Caki2 (cell line): ENCODE data around the gene CTXND2. TPM values are rescaled to one million over a fixed set of nuclear protein-coding genes. Genes with fewer than 3 reads are reported as not detected.
A peak's percentile ranks its signal among the peaks of the same experiment; 100 is the strongest.
"Not testable (repeated sequence)": the region's sequence is repeated elsewhere in the genome, so short reads cannot be mapped to it uniquely, and the experiment has no call there.

Source experiments
- DNase-seq: peaks from one replicate; pipeline ENCODE4 v3.0.0-alpha.2; 2015; ENCODE audit warnings: low read depth
- in situ Hi-C: cut with HindIII; loops from 2 replicates; pipeline ENCODE4 v1.10.0; 2016; ENCODE audit warnings: low sequenced_read_pairs, low pct_unique_long_range_greater_than_20kb, mixed read lengths
- total RNA-seq: library from RNA; depleted of rRNA; stranded (reverse); fragments of >200 nt; shearing (Covaris generic); gene quantifications from 2 replicates; pipeline ENCODE4 v1.2.3, GENCODE V29; 2014; ENCODE audit warnings: low replicate concordance; rRNA removed

Gene CTXND2
- total RNA-seq, 1 experiment from 2014 or later, result not detected

GRCh38 chr1:150928286-150928685 lies 41.4 kb downstream of the CTXND2 start:
- in situ Hi-C loops, result no loop called here
- DNase-seq, result no peak

DNA sequence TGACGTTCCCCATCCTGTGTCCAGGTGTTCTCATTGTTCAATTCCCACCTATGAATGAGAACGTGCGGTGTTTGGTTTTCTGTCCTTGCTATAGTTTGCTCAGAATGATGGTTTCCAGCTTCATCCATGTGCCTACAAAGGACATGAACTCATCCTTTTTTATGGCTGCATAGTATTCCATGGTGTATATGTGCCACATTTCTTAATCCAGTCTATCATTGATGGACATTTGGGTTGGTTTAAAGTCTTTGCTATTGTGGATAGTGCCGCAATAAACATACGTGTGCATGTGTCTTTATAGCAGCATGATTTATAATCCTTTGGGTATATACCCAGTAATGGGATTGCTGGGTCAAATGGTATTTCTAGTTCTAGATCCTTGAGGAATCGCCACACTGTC lies 41.8 kb downstream of the CTXND2 start:
- DNase-seq, in situ Hi-C loops: not testable (repeated sequence)

DNA sequence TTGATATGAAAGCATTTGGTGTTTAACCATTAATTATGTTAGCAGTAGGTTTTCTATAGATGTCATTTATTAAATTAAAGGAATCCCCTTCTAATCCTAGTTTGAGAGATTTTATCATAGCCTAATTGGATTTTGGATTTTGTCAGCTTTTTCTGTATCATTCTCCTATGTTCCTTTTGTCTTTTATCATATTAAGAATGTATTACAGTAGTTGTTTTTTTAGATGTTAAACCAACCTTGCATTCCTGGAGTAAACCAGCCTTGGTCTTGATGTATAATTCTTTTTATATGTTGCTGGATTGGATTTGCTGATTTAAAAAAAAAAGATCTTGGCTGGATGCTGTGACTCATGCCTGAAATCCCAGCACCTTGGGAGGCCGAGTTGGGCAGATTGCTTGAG lies 44.8 kb downstream of the CTXND2 start:
- in situ Hi-C loops, result no loop called here
- peak; percentile 41 for DNase-seq

DNA sequence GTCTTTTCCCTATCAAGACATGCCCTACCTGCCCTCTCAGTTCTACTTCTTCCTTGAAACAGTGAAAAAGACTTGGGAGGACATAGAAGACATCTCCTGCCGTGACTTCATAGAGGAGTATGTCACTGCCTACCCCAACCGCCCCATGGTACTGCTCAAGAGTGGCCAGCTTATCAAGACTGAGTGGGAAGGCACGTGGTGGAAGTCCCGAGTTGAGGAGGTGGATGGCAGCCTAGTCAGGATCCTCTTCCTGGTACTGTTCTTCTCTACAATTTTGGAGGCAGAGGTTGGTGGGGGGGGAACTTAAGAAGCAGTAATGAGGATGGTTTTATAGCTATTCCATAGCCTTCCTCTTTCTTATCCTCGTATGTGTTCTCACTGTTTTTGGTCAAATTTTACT lies 57.9 kb downstream of the CTXND2 start:
- in situ Hi-C loops, result no loop called here

DNA sequence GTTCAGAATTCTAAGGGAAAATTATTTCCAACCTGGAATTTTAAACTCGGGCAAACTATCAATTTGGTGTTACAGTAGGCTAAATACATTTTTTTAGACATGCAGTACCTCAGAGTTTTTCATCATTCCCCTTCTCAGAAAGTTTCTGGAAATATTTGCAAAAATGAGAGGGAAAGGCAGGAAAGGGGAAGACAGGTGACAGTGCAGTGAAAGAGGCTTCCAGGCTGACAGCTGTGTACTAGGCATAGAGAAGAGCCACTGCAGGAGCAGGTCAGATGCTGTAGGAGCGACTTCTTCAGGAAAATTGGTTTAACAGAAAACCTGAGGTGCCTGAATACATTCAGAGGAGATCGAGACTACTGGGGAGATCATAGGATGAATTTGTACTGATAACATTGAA lies 67.8 kb downstream of the CTXND2 start:
- DNase-seq, result no peak
- in situ Hi-C loops, result no loop called here

More for the DNA sequence above, 57.9 kb downstream of the CTXND2 start:
- no peak for DNase-seq

- in situ Hi-C loops, result no loop called here
- no peak for DNase-seq
Observed at GRCh38 chr1:150955280-150955679, 68.3 kb downstream of the CTXND2 start.

GRCh38 chr1:150957666-150958065 lies 70.7 kb downstream of the CTXND2 start:
- in situ Hi-C loops, result no loop called here
- DNase-seq, result no peak

DNA sequence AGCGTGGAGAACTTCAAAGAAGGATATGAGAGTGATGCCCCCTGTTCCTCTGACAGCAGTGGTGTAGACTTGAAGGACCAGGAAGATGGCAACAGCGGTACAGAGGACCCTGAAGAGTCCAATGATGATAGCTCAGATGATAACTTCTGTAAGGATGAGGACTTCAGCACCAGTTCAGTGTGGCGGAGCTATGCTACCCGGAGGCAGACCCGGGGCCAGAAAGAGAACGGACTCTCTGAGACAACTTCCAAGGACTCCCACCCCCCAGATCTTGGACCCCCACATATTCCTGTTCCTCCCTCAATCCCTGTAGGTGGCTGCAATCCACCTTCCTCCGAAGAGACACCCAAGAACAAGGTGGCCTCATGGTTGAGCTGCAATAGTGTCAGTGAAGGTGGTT lies 73.7 kb downstream of the CTXND2 start:
- in situ Hi-C loops, result no loop called here
- DNase-seq, result no peak

GRCh38 chr1:150961756-150962155 lies 74.8 kb downstream of the CTXND2 start:
- no peak for DNase-seq
- in situ Hi-C loops, result no loop called here

Other genes starting within 250 kb of the CTXND2 start
- 14.7 and 33.7 TPM in 2 replicates for gene GOLPH3L, start 190.0 kb upstream of the CTXND2 start, total RNA-seq
- gene HORMAD1, start 166.2 kb upstream of the CTXND2 start, total RNA-seq, result not detected in 2 replicates
- gene CTSS, start 121.4 kb upstream of the CTXND2 start, total RNA-seq, result 2.9 and 9.1 TPM in 2 replicates
- not detected in 2 replicates for gene CTSK, start 78.9 kb upstream of the CTXND2 start, total RNA-seq
- gene ARNT, start 10.5 kb upstream of the CTXND2 start, total RNA-seq, result 5.8 and 8.5 TPM in 2 replicates
- gene SETDB1, start 39.2 kb downstream of the CTXND2 start, total RNA-seq, result 29.2 and 31.7 TPM in 2 replicates
- 41.8 and 63.4 TPM in 2 replicates for gene CERS2, start 87.7 kb downstream of the CTXND2 start, total RNA-seq
- 1.2 and 1.3 TPM in 2 replicates for gene ANXA9, start 95.2 kb downstream of the CTXND2 start, total RNA-seq
- gene MINDY1, start 119.8 kb downstream of the CTXND2 start, total RNA-seq, result 8.4 and 11.9 TPM in 2 replicates
- 6.9 and 14.4 TPM in 2 replicates for gene PRUNE1, start 121.3 kb downstream of the CTXND2 start, total RNA-seq
- not detected in 2 replicates for gene BNIPL, start 149.4 kb downstream of the CTXND2 start, total RNA-seq
- gene C1orf56, start 160.6 kb downstream of the CTXND2 start, total RNA-seq, result 0.84 and 1.9 TPM in 2 replicates
- 47.6 and 54.9 TPM in 2 replicates for gene CDC42SE1, start 172.5 kb downstream of the CTXND2 start, total RNA-seq
- gene MLLT11, start 173.3 kb downstream of the CTXND2 start, total RNA-seq, result 19.9 and 28.8 TPM in 2 replicates
- 7.7 and 9.2 TPM in 2 replicates for gene GABPB2, start 183.6 kb downstream of the CTXND2 start, total RNA-seq